ENCODE data around the gene CRB2.

Gene CRB2

GRCh38 chr9:123377211-123377971 is 21.4 kb downstream of the CRB2 start:
- in situ Hi-C loops (cut with MboI; ENCODE audit: low sequenced_read_pairs): no loop called here

- in situ Hi-C loops (cut with MboI; ENCODE audit: low sequenced_read_pairs): no loop called here
These were observed 22.0 kb downstream of the CRB2 start for GRCh38 chr9:123378025-123378424.

DNA sequence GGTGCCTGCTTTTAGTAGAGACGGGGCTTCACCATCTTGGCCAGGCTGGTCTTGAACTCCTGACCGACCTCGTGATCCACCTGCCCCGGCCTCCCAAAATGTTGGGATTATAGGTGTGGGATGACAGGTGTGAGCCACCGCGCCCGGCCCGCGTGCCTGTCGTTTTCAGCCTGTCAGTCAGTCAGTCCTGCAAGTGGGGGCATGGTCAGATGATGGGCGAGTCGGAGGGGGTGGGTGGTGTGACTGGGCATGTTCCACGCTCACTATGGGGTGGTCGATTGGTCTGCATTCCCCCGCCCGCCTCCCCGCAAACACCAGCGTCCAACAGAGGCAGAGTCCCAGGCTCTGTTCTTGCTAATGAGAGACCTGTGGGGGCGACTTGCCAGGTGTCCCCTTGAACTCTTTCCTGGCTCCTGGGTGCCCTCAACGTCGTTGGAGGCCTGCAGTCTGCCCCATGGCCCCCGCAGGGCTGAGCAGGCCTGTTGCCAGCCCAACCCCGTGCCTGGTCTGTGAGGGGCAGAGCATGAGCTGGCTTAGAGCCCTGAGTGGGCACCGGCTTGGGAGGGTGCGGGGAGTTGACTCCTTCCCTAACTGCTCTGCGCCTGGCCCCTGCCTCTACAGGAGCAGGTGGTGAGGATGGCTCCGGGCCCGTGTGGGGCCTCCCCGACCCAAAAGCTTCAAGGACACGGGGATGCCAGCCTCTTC is 23.1 kb downstream of the CRB2 start:
- in situ Hi-C loops (cut with MboI; ENCODE audit: low sequenced_read_pairs): no loop called here

DNA sequence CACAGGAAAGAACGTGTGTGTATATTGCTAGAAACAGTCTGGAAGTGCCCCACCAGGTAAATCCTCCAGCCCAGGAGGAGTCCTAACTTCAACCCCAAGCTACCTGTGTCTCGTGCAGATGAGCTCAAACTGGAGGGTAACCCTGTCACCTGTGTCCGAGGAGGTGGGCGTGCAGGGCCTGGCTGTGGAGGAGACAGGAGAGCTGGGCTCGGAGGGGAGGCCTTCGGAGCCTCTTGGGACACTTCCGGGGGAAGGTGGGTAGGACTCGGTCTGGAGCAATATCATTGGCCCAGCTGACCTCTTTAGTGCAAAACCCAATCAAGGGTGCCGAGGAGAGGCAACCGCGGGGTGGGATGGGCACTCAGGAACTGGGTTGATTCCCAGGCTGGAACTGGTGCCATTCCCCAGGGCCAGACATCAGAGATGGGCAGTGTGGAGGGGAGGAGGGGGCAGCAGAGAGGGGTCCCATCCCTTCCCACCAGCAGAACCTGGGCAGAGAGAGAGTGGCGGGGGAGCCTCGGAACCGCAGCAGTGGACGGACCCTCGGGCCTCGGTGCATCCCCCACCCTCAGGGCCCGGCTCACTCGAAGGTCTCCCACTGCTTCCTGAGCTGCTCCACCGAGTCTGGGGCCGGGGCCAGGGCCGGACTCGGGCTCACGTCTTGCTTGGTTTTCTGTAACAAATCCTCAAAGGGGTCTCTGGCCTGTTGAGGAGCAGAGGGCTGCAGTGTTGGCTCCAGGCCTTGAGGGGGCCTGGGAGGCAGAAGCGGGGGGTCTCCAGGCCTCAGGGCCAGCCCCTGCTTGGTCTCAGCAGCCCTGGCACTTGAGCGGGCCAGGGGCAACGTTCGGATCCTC is 25.1 kb downstream of the CRB2 start:
- in situ Hi-C loops (cut with MboI; ENCODE audit: low sequenced_read_pairs): no loop called here

GRCh38 chr9:123382653-123383511 is 26.9 kb downstream of the CRB2 start:
- in situ Hi-C loops (cut with MboI; ENCODE audit: low sequenced_read_pairs): no loop called here

- in situ Hi-C loops (cut with MboI; ENCODE audit: low sequenced_read_pairs): no loop called here
These were observed 27.6 kb downstream of the CRB2 start for GRCh38 chr9:123383512-123384170.

DNA sequence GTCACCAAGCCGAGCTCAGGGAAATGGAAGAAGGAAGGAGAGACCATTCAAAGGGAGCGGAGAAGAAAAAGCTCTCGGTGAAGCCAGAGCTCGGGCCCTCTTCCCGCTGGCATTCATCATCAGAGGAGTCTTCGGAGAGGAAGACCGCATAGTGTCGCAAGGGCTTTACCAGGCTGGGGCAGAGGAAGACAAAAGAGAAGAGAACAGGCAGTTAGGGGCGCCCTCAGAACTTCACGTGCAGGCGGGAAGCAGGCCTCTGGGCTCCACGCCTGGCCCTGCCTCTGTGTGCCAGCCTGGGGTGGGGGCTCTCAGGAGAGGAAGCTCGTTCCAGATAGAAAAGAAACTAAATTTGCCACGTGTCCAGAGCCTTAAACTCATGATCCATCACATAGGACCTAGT is 31.7 kb downstream of the CRB2 start:
- in situ Hi-C loops (cut with MboI; ENCODE audit: low sequenced_read_pairs): no loop called here

GRCh38 chr9:123389070-123389469 is 33.1 kb downstream of the CRB2 start:
- in situ Hi-C loops (cut with MboI; ENCODE audit: low sequenced_read_pairs): no loop called here

DNA sequence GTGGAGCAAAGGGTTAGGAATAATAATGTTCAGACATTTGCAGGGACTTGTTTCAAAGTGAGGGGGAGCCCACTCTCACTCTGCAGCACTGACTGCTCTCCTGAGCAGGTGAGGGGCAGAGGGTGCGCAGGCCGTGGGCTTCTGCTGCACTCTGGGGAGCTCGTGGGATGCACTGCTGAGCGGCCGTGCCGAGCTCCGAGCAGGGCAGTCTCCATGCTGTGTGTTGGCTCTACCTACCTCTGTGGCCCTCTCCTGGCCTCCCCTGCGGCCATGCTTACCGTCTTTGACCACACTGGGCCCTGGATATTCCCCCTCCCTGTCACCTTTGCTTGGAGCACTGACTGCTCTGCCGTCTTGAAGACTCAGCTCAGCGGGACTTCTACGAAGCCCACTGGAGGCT is 33.7 kb downstream of the CRB2 start:
- in situ Hi-C loops (cut with MboI; ENCODE audit: low sequenced_read_pairs): no loop called here

DNA sequence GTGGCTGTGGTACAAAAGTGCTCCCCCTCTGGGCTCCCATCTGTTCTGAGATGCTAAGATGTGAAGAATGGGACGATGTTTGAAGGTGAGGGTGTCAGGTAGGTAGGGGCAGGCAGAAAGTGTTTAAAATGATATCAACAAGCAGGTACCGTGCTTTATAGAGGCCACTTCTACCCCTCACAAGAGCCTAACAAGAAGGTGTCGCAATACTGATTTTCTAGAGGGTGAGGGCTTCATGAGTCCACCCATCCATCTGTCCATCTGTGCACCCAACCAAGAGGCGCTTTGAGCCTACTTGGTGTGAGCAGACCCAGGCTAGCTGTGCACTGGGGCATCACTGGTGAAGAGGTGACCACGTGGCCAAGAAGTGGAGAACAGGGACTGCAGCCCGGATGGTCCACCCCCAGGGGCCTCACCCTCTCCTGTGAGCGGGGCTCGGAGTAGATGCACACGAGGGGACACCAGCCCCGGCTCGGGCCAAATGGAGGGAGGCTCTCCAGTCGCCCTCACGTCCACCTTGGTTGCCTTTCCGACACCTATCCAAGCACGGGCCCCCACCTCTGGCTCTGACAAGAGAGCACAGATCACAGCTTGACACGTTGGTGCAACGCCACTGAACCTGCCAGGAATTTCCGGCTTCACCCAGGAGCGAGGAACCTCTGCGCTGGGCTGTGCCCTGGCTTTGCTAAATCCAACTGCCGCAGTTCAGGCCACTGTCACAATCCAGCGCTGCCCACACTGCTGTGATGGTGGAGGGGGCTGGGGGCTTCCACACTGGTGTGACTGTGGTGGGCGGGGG is 34.5 kb downstream of the CRB2 start:
- in situ Hi-C loops (cut with MboI; ENCODE audit: low sequenced_read_pairs): no loop called here

- in situ Hi-C loops (cut with MboI; ENCODE audit: low sequenced_read_pairs): no loop called here
These were observed 35.2 kb downstream of the CRB2 start for GRCh38 chr9:123391233-123391632.

- in situ Hi-C loops (cut with MboI; ENCODE audit: low sequenced_read_pairs): no loop called here
These were observed 35.9 kb downstream of the CRB2 start for GRCh38 chr9:123391946-123392345.

DNA sequence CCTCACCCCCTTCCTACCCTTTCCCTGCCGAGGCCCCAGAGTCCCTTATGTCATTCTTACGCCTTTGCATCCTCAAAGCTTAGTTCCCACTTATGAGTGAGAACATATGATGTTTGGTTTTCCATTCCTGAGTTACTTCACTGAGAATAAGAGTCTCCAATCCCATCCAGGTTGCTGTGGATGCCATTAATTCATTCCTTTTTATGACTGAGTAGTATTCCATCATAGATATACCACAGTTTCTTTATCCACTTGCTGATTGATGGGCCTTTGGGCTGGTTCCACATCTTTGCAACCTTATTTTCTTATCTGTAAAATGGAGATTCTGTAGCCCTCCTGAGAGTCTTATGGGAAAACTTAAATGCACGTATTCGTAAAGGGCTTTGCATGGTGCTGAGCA is 36.8 kb downstream of the CRB2 start:
- in situ Hi-C loops (cut with MboI; ENCODE audit: low sequenced_read_pairs): no loop called here

- in situ Hi-C loops (cut with MboI; ENCODE audit: low sequenced_read_pairs): no loop called here
These were observed 38.6 kb downstream of the CRB2 start for GRCh38 chr9:123394291-123395235.

DNA sequence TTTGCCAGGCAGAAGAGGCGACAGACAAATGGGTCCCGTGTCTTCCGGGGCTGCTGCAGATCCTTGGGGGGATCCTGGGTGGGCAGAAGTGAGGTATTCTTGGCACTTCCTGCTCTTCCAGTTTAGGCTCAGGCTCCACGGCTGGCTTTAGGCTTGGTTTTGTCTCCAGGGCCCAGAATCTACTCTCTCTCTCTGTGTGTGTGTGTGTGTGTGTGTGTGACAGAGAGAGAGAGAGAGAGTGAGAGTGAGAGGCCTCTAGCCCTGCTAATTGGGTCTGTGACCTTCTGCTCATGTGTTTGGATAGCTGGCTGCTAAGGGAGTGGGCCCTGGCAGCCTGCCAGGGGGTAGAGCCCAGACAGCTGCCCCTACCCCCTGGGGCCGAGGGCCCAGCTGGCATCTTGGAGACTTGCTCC is 39.3 kb downstream of the CRB2 start:
- in situ Hi-C loops (cut with MboI; ENCODE audit: low sequenced_read_pairs): no loop called here

- in situ Hi-C loops (cut with MboI; ENCODE audit: low sequenced_read_pairs): no loop called here
These were observed 39.9 kb downstream of the CRB2 start for GRCh38 chr9:123395689-123396511.

GRCh38 chr9:123397975-123398374 is 42.0 kb downstream of the CRB2 start:
- in situ Hi-C loops (cut with MboI; ENCODE audit: low sequenced_read_pairs): no loop called here
